Thyroid gland (tissue), 4 donors: ENCODE measurements around the gene TSPAN9.

Source experiments
- CTCF ChIP-seq, 6 experiments: fragments of 200-600 bp in 3 of 6; fragments of 450-650 bp in 3 of 6; sonication (generic) in 3 of 6; IDR thresholded peaks; one replicate each; pipeline ENCODE4 v1.5.1; 2016 to 2019; ENCODE audit warnings: antibody characterized with exemption in 6 of 6, mild to moderate bottlenecking in 2 of 6, inconsistent platforms in 1 of 6, moderate library complexity in 1 of 6
- POLR2A ChIP-seq, 2 donors: fragments of 450-650 bp; IDR thresholded peaks; one replicate each; pipeline ENCODE4 v1.6.1; 2017; ENCODE audit warnings: antibody characterized with exemption in 2 of 2, mild to moderate bottlenecking in 2 of 2, moderate library complexity in 1 of 2

- no peak for TF ChIP-seq CTCF (IDR thresholded peaks at IDR 0.05)
- TF ChIP-seq POLR2A (IDR thresholded peaks at IDR 0.05) = no peak
Observed at GRCh38 chr12:3267690-3268089, 190.5 kb downstream of the TSPAN9 start.
